T follicular helper cell (primary cell): ENCODE results near the gene OSBPL5.

Experiments
- DNase-seq: peaks from one replicate; pipeline ENCODE4 v3.0.0-alpha.2; 2020; ENCODE audit warnings: low read depth

OSBPL5 gene

DNA sequence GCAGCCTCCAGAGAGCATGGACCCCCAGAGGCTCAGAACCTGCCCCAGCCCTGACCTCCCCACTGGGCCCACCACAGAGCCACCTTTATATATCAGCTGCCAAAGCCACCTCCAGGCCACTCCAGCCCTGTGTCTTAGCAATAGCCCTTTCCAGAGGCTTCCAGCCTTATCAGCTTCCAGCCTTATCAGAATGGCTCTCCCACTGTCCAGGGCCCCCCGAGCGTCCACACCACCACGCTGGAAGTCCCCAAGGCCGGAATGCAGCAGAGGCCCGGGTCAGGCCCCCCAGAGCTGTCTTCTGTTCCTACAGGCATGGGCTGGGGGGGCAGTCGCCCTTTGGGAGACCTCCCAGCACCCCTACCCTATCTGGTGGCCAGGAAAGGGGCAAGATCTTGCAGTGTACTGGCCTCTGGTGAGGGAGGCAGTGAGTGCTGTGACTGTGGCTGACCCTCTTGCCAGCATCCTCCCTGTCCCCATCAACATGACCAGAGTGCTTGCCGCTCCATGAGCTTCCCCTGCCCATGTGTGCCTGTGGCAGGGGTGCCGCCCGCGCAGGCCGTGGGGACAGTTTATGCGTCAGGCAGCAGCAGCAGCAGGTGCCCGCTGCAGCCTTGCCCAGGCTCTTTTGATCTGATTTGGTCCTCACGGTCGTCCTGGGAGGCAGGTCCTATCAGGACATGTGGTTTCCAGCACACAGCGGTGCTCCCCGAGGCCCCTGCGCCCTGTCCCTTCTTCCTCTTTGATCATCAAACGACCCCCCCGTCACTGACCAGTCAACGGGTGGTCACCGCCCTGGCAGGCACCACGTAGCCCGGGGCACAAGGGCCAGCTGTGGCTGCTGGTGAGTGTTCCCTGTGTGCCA lies 15.9 kb downstream of the OSBPL5 start:
- no peak for DNase-seq

GRCh38 chr11:3148255-3148989 lies 16.7 kb downstream of the OSBPL5 start:
- no peak for DNase-seq

GRCh38 chr11:3147626-3148025 lies 17.5 kb downstream of the OSBPL5 start:
- no peak for DNase-seq

DNA sequence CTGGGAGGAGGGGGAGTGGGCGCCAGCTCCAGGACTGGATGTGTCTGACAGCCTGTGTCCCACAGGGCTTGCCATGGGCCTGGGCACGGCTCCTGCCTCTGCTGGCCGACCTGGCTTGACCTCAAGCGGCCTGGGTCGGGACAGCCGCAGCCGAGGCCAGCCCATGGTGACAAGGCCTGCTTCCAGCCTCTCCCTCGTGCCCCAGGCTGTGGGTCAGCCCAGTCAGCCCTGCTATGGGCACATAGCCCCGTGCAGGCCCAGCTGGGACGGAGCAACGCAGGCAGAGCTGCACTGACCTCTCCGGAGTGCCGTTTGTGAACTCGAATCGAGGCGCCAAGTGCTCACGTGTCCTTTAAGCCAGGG lies 17.9 kb downstream of the OSBPL5 start:
- DNase-seq, result no peak

GRCh38 chr11:3146612-3147256 lies 18.4 kb downstream of the OSBPL5 start:
- no peak for DNase-seq

- DNase-seq, result no peak
Observed at GRCh38 chr11:3145206-3145520, 19.9 kb downstream of the OSBPL5 start.

- DNase-seq, result no peak
Observed at GRCh38 chr11:3144296-3145205, 20.6 kb downstream of the OSBPL5 start.

GRCh38 chr11:3143136-3143880 lies 21.8 kb downstream of the OSBPL5 start:
- DNase-seq, result no peak

- no peak for DNase-seq
Observed at GRCh38 chr11:3140291-3140603, 24.9 kb downstream of the OSBPL5 start.

GRCh38 chr11:3139481-3140290 lies 25.4 kb downstream of the OSBPL5 start:
- no peak for DNase-seq

DNA sequence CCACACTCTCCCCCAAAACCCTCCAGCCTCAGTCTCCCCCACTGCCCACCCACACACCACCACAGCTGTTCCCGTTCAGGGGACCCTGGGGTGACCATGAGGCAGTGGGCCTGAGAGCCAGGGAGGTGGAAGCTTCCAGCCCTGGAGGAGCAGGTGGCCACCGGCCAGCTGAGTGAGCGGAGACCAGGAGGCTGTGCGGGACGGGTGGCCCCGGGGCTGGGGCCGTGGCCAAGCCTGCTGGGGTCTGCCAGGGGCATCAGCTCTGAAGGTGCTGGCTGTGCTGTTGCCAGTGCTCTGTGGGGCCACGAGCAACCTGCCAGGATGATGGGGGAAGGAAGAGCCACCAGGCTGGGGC lies 26.0 kb downstream of the OSBPL5 start:
- DNase-seq, result no peak

DNA sequence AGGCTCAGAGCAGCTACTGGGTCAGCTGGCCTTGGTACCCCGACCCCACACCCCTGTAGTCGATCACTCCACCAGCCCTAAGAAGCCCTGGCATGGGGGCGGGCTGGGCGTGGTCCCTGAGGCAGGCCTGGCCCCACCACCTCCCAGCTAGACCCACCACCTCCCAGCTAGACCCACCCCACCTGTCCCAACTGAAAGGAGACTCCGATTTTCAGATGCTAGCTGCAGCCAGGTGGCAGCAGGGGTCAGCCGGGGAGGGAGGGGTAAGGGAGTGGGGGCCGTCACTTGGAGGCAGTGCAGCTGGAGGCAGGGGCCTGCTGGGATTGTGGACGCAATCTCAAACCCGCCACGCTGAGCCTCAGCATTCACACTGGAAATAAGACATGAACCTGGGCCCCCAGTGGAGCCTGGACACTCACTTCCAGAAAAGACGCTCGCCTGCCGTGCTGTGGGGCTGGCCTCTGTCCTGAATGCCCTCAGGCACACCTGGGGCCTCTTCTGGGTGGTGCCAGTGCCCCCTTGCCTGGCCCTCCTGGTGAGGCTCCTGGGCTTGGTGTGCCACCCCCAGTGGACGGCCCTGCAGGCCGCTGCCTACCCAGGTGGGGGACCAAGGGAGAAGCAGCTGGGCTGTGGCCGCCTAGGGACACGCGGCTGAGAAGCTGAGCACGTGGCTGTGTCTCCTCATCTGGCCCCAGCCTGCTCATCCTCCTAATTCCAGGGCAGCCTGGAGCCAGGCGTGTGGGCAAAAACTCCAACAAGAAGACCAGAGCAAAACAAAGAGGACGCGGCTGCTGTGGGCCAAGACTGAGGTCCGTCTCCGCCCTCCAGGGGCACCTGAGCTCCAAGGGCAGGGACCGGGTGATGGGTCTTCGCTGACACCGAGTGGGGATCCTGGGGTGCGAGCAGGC lies 26.7 kb downstream of the OSBPL5 start:
- no peak for DNase-seq

- DNase-seq, result no peak
Observed at GRCh38 chr11:3137486-3138177, 27.5 kb downstream of the OSBPL5 start.

GRCh38 chr11:3136546-3137455 lies 28.3 kb downstream of the OSBPL5 start:
- no peak for DNase-seq

DNA sequence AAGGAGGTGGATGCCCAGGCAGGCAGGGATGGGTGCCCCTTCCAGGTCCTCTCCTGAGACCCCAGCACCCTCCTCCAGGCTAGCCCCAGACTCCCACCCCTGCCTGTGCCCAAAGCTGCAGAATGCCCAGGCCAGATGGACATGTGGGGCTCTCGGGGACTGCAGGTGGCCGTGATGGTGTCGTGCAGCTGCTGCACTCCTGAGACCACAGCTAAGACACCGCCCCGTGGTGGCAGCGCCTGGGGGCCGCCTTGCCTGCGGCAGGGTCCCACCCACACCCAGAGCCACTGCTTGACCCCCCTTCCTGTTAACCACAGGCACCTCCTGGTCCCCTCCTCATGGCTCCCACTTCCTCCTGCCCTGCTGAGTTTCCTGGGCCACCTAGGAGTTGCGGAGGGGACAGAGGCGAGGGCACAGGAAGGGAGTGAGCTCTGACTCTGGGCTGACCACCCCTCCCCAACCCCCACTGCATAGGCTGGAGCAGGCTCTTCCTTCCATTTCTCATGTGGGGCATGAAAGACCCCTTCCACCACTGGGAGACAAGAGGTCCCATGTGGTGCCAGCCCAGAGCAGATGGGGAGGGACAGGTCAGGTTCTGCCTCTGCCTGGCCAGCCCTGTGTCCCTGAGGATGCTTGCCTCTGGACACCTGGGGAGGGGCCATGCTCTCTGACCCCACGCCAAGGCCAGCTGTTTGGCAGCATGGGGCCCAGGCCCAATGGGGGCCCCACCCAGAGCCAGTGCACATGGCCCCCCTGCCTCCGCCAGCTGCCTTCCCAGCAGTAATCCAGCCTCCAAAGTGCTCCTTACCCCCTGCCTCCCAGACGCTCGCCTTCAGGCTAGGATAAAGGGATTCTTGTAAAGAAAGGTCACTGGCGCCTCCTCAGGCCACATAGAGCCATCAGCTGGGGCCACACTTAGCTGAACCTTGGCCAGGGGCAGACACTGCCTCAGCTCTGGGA lies 29.3 kb downstream of the OSBPL5 start:
- DNase-seq, result no peak

GRCh38 chr11:3134651-3135480 lies 30.2 kb downstream of the OSBPL5 start:
- DNase-seq, result no peak
